GM19328 (cell line): ENCODE measurements around the gene KRT17.
"Not testable (repeated sequence)": the region's sequence is repeated elsewhere in the genome, so short reads cannot be mapped to it uniquely, and the experiment has no call there.

ENCODE experiments used
- ATAC-seq: cut with Tn5 transposase; IDR thresholded peaks from one replicate; pipeline ENCODE4 v1.9.1; 2021; ENCODE audit warnings: mild to moderate bottlenecking, moderate library complexity; ENCODE audit not compliant: unreplicated experiment

Gene KRT17

DNA sequence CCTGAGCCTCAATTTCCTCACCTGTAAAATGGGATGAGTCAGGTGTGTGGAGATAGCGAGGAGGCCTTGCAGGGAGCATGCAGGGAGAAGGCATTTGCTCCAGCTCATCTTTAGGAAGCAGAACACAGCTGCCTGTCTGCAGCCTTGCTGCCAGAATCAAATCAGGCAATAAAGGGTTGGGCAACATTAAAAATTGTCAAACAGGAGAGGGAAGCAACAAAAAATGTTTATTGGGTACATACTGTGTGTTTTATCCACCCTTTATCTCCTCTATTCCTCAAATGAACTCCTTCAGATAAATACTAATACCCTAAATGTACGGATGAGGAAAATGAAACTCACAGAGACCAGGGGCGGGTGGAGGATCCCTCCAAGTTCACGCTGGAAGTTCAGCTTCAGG is 24.1 kb downstream of the KRT17 start:
- no peak for ATAC-seq

GRCh38 chr17:41599680-41600079 is 24.7 kb downstream of the KRT17 start:
- ATAC-seq, result no peak

DNA sequence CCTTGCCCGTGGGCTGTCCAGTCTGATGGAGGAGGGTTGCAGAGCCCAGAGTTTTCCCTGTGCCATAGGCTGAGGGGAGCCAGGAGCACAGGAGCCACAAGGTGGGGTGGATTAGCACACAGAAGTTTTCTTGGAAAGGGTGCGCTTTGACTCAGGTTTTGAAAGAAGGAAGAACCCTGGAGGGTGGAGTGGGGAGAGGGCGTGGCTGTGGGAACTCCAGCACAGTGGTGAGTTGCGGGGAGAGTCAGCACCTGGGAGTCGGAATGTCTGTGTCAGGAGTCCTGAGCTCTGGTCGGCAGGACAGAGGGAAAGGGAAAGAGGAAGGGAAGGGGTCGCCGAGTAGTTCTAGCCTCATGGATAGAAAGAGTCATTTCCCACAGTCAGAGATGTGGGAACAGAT is 28.8 kb downstream of the KRT17 start:
- no peak for ATAC-seq

- ATAC-seq, result no peak
Measured at GRCh38 chr17:41594363-41594915, 29.9 kb downstream of the KRT17 start.

DNA sequence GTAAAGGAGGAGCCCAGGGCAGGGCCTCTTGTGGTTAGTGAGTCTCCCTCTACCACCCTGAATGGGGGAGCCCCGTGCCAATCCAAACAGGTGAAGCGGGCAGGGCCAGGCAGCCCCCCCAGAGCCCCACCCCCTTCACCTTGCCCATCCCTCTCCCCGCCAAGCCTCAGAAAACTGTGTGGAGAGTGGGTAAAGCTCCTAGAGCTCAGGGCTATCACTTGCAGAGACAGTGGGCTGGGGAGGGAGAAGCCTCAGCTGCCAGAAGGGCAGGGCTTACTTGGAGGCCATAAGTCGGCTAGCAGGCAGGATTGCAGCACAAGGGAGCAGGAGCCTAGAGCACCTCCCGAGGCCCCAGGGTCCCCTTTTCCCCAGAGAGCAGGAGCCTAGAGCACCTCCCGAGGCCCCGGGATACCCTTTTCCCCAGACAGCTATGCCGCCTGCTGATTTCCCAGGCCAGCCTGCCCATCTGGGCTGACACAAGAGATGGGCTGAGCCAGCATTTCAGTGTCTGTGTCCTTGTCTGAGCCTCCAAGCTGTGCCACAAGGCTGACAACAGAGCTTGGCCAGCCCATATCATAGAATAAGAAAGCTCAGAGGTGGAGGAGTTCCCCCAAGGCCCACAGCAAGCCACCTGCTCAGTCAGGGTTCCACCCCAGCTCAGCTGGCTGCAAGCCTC is 30.9 kb downstream of the KRT17 start:
- ATAC-seq, result no peak

GRCh38 chr17:41592601-41593305 is 31.6 kb downstream of the KRT17 start:
- no peak for ATAC-seq

DNA sequence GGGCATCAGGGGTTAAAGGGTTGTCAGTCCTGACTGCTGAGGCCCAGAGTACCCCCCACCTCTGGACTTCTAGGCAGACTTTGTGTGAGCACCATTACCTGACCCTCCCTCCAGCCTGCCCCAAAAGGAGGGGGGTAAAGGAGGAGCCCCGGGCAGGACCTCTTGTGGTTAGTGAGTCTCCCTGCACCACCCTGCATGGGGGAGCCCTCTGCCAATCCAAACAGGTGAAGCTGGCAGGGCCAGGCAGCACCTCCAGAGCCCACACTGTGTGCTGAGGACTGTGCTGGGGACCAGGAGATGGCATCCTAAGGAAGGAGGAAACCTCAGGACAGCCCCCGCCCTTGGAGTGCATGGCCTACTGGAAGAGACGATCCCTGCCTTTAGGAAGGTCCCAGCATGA is 35.1 kb downstream of the KRT17 start:
- no peak for ATAC-seq

DNA sequence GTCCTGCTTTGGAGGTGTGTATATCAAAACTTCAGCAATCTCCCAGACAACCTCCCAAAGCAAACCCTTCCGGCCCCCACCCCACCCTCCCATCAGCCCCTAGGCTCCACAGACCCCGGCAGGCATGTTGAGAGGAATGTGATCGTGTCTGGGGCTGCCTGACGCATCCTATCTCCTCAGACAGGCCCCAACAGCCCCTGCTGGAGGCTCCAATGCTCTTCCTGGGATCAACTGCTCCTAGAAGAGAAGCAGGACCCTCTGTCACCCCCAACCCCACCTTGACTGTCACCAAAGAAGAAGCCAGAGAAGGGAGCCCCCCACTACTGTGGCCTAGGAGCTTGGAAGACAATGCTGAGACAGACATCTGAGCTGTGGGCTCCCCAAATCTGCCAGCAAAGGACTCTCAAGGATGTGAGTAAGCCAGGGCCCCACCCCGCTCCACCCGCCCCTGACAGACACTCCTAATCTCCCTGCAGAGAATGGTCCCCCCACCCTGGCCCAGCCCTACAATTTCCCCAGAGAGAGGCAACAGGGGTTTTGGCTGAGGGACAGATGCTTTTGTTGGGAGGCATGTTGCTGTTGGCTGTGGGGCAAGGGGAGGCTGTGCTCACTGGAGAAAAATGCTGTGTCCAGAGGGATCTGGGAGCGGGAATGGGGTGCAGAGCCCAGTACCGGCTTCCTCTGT is 36.1 kb downstream of the KRT17 start:
- no peak for ATAC-seq

GRCh38 chr17:41586863-41587495 is 37.4 kb downstream of the KRT17 start, which contains the start of gene KRT14:
Gene KRT14, minus strand, starts transcription at chr17:41586895. Its CDS starts 61 bp downstream, at chr17:41586834.
- ATAC-seq, result no peak

- no peak for ATAC-seq
Measured at GRCh38 chr17:41585301-41586056, 38.9 kb downstream of the KRT17 start.

DNA sequence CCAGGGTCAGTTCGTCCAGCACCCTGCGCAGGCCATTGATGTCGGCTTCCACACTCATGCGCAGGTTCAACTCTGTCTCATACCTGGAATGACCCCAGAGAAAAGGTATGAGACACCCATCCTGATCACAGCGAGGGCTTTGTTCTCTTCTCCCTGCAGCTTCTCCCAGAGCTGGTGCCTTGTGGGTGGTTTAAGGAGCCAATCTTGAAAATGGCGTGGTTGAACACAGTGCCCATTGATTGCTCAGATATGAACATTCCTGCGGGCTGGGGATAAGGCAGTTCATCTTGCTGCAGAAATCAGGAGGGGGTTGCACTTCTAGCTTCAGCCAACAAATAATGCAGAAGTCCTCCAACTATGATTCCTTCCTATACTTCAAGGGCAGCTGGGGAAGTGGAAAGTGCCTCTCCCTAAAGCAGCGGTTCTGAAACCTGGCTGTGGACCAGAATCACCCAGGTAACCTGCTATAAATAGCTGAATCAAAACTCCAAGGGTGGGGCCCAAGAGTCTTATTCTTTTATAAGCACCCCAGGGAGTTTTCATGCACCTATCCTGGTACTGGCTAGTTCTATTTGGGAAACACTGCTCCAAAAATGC is 39.9 kb downstream of the KRT17 start:
- not testable (repeated sequence) for ATAC-seq

GRCh38 chr17:41583137-41584127 is 40.9 kb downstream of the KRT17 start:
- no peak for ATAC-seq

DNA sequence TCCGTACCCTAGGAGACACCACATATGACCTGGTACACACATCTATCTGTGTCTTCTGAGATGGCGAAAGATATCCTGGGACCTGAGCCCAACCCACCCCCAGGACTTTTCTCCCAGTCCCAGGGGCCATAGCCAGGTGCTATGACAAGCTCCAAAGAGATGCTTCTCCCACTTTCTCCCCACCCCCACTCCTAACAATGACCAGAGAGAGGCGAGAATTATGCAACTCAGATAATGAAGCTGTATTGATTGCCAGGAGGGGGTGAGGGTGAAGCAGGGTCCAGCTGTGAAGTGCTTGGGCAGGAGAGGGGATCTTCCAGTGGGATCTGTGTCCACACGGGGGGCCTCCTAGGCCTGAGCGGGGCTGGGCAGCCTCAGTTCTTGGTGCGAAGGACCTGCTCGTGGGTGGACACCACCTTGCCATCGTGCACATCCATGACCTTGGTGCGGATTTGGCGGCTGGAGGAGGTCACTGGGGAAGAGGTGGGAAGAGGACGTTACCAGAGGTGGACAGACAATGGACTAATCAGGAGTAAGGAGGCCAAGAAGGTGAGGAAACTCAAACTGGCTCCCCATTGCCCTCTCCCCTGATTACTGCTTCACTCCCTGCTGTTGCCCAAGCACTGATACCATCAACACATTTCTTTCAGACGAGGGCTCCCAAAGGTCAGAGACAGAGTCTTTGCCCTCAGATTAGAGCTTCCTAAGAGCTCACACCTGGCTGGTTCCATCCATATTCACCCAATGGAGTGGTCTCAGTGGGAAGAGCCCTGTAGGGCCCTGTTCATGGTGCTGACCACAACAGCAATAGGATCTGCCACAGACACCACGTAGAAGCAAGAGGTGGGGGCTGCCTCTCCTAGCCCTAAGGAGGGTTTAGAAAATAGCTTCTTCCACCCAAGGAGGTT is 42.1 kb downstream of the KRT17 start:
- not testable (repeated sequence) for ATAC-seq

GRCh38 chr17:41581366-41582060 is 42.9 kb downstream of the KRT17 start:
- ATAC-seq, result no peak

DNA sequence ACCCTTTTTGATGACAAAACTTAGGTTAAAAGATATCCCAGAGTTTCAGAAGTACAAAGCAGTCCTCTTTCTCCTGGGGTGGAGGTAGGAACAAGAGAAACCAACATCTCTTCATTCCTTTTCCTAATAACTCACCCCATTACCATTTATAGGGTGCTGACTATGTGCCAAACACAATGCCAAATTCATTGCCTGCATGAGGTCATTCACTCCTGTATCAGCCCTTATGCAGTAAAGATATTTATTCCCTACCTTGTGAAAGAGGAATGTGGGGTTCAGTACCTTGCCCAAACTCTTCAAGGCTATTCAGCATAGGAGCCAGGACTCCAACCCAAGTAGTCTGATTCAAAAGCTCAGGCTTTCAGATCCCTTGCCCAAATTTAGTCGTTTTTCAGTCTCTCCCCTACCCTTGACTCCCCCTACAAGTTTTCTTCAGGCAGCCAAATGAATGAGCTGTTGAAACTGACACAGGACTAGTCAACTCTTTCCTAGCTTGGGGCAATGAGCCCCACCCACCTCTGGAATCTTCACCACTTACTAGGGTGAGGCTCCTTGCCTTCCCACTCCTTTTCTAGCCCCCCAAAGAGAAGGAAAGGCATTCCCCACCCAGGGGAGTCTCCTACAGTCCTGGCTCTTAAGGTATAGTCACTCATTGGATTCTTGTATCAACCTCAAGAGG is 43.5 kb downstream of the KRT17 start:
- ATAC-seq, result no peak

GRCh38 chr17:41580244-41580575 is 44.2 kb downstream of the KRT17 start:
- no peak for ATAC-seq
